ENCODE data around the gene PRICKLE4.
"Not testable (repeated sequence)": the region's sequence is repeated elsewhere in the genome, so short reads cannot be mapped to it uniquely, and the experiment has no call there.

PRICKLE4 gene

DNA sequence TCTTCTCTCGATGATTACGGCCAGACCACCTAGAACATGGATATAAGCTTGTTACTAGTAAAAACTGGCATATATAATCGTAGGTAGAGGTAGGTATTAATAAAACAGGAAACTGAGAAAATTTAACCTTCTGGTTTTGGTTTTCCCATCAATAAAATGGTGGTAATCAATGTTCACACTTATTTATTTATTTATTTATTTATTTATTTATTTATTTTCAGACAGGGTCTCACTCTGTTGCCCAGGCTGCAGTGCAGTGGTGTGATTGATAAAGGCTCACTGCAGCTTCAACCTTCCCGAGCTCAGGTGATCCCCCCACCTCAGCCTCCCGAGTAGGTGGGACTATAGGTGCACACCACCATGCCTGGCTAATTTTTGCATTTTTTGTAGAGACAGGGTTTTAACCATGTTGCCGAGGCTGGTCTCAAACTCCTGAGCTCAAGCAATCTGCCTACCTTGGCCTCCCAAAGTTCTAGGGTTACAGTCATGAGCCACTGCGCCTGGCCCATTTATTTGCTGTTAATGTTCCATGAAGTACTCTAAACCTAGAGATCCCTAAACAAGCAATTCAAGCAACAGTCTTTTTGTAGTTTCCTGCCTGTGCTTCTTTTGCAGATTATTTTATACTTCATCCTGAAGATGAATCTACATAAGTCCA, 18.4 kb downstream of the PRICKLE4 start:
- no peak for DNase-seq (ENCODE audit: low read depth in 2 of 2)

GRCh38 chr6:41799559-41799911, 19.0 kb downstream of the PRICKLE4 start:
- DNase-seq (ENCODE audit: low read depth in 2 of 2) = no peak

- no peak for DNase-seq (ENCODE audit: low read depth in 2 of 2)
These were observed 20.8 kb downstream of the PRICKLE4 start for GRCh38 chr6:41801380-41801779.

GRCh38 chr6:41805830-41806774, 25.5 kb downstream of the PRICKLE4 start:
- DNase-seq (ENCODE audit: low read depth in 2 of 2) = no peak

DNA sequence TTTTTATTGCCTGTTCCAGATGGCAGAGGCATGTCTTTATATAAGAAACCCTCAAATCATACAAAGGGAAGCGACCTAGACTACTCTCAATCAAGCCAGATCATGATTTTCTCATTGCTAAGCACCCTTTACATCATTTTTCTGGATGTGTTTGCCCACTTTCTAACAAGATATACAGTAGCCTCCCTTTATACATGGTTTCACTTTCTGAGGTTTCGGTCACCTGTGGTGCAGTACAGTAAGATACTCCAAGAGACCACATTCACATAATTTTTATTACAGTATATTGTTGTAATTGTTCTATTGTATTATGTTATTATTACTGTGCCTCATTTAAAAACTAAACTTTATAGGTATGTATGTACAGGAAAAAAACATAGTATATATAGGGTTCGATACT, 30.5 kb downstream of the PRICKLE4 start:
- no peak for DNase-seq (ENCODE audit: low read depth in 2 of 2)

- DNase-seq (ENCODE audit: low read depth in 2 of 2) = not testable (repeated sequence)
These were observed 31.4 kb downstream of the PRICKLE4 start for GRCh38 chr6:41811946-41812345.

DNA sequence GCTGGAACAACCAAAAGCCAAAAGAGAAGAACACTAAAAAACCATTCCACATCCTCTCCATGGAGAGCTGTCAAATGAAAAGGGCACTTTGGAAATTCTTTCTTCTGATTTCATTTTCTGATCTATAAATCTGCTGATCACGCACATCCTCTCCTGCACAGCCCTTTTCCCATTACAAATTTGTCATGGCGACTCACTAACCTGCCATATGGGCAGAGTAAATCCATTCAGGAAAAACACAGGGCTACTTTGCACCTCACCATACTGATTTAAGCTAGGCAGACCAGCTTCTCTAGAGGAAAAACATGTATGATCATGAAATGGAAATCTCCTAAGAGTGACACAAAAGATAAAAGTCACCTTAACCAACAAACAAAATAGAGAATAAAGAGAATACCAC, 32.9 kb downstream of the PRICKLE4 start:
- no peak for DNase-seq (ENCODE audit: low read depth in 2 of 2)

- no peak for DNase-seq (ENCODE audit: low read depth in 2 of 2)
These were observed 33.4 kb downstream of the PRICKLE4 start for GRCh38 chr6:41813956-41814355.

GRCh38 chr6:41814629-41815028, 34.0 kb downstream of the PRICKLE4 start:
- DNase-seq (ENCODE audit: low read depth in 2 of 2) = no peak

DNA sequence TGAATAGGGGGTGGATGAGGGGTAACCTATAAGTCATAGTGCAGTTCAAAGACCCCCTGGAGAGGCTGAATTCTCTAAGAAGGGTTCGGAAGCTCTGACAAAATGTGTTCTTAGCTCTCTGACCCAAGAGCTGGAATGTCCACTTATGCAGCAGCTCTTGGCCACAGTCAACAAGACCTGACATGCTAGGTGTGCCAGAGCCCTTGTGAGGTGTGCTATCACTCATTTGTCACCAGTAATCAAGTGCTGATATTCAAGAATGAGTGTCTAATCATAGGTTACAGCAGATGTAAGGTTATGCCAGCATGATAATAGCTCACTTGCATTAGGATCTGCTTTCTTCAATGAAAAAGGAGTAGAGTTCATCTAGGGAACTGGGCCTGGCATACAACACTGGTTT, 35.0 kb downstream of the PRICKLE4 start:
- DNase-seq (ENCODE audit: low read depth in 2 of 2) = no peak

DNA sequence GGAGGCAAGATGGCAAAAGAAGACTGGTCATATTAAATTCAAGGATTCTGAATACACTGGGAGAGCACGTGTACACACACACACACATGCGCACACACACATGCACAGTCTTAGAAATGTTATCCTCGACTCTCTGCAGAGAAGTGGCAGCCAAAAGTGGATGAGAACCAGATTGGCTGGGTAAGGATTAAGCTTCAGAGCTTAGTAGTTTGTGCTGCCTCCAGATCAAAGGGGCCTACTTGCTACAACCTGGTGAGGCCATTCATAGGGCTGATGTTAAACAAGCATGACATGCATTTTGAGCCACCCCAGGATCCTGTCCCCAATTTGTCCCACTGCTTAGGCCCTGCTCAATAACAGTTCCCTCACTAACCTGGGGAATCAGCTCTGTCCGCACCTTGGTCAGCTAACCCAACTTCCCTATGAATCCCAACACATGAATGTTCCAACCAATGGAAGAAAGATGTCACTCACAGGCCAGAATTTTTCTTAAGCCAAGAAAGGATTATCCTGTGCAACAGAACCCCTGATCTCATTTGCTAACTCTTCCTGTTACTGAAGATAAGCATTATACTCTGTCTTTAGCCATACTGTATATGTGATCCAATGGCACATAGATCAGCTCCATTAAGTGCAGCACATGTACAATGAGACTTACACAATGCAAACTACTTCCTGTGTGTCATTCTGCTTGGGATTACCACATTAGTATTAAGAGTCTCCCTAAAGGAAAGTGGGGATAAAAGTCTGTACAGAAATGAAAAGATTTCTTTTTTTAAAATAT, 37.9 kb downstream of the PRICKLE4 start:
- DNase-seq (ENCODE audit: low read depth in 2 of 2) = no peak

DNA sequence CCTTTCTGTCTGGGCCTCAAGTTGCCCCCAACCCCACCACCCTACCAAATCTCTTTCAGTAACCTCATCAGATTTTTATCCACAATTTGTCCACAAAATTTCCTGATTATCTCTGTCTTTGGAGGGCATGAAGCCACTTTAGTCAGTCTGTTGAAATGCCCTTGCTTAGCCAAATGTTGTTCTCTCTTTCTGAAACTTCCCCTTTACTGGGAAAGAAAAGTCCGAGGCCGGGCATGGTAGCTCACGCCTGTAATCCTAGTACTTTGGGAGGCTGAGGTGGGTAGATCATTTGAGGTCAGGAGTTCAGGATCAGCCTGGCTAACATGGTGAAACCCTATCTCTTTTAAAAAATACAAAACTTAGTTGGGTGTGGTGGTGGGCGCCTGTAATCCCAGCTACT, 40.7 kb downstream of the PRICKLE4 start:
- no peak for DNase-seq (ENCODE audit: low read depth in 2 of 2)

GRCh38 chr6:41822021-41822420, 41.4 kb downstream of the PRICKLE4 start:
- no peak for DNase-seq (ENCODE audit: low read depth in 2 of 2)

- DNase-seq (ENCODE audit: low read depth in 2 of 2) = no peak
These were observed 42.6 kb downstream of the PRICKLE4 start for GRCh38 chr6:41823178-41823577.

- no peak for DNase-seq (ENCODE audit: low read depth in 2 of 2)
These were observed 44.3 kb downstream of the PRICKLE4 start for GRCh38 chr6:41824571-41825569.

GRCh38 chr6:41826343-41827022, 45.9 kb downstream of the PRICKLE4 start:
- no peak for DNase-seq (ENCODE audit: low read depth in 2 of 2)

- DNase-seq (ENCODE audit: low read depth in 2 of 2) = no peak
These were observed 51.7 kb downstream of the PRICKLE4 start for GRCh38 chr6:41832263-41832662.

DNA sequence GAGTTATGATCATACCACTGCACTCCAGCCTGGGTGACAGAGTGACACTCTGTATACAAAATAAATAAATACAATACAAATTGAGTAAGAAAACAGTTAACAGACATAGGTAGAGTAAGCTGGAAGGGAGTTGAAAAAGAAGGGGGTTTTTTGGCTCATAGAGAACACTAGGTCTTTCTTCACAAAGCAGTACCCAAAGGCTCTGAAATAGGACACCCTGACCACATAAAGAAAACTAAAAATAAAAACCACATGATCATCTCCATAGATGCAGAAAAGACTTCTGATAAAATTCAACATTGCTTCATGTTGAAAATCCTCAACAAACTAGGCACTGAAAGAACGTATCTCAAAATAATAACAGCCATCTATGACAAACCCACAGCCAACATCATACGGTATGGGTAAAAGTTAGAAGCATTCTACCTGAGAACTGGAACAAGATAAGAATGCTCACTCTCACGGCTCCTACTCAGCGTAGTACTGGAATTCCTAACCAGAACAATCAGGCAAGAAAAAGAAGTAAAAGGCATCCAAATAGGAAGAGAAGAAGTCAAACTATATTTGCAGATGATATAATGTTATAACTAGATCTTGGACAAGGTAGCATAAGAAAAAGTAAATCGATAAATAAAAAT, 55.6 kb downstream of the PRICKLE4 start:
- DNase-seq (ENCODE audit: low read depth in 2 of 2) = no peak

- no peak for DNase-seq (ENCODE audit: low read depth in 2 of 2)
These were observed 56.1 kb downstream of the PRICKLE4 start for GRCh38 chr6:41836660-41837052.

All from stimulated activated CD8-positive, alpha-beta memory T cell treated with anti-CD3 and anti-CD28 coated beads, Interleukin-15, amount 100 ng/mL, for 4 hours (primary cell).